Astrocyte (in vitro differentiated cells and primary cell): Measurements from ENCODE around the gene SLA2.

ENCODE experiments used
- EZH2 ChIP-seq: IDR thresholded peaks from 2 replicates; pipeline ENCODE4 v1.6.1; 2012; ENCODE audit warnings: mild to moderate bottlenecking, low read length, inconsistent platforms; ENCODE audit not compliant: insufficient read depth
- TF ChIP-seq, protein P1 (sequence below): IDR thresholded peaks from 2 replicates; pipeline ENCODE4 v1.5.1; 2011; ENCODE audit warnings: low read depth, mild to moderate bottlenecking, inconsistent platforms, low read length, moderate library complexity; ENCODE audit not compliant: insufficient read depth

DNA sequence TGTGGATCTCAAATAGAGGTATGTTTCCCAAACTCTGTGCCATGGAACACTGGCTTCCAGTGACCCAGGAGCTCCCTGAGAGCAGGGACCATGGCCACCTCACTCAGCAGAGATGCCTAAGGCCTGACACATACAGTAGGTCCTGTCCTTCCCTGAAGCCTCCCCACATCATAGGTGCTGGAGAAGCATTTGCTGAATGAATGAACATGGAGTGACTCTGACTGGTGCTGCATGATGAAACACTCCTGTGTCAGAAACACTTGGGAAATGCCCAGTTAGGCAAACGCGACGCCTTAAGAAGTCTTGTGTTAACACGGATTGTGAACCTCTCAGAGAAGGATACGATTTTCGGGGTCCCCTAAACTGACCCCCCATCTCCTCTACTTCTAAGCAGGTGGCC lies 14.3 kb downstream of the SLA2 start:
- TF ChIP-seq, protein P1, sequence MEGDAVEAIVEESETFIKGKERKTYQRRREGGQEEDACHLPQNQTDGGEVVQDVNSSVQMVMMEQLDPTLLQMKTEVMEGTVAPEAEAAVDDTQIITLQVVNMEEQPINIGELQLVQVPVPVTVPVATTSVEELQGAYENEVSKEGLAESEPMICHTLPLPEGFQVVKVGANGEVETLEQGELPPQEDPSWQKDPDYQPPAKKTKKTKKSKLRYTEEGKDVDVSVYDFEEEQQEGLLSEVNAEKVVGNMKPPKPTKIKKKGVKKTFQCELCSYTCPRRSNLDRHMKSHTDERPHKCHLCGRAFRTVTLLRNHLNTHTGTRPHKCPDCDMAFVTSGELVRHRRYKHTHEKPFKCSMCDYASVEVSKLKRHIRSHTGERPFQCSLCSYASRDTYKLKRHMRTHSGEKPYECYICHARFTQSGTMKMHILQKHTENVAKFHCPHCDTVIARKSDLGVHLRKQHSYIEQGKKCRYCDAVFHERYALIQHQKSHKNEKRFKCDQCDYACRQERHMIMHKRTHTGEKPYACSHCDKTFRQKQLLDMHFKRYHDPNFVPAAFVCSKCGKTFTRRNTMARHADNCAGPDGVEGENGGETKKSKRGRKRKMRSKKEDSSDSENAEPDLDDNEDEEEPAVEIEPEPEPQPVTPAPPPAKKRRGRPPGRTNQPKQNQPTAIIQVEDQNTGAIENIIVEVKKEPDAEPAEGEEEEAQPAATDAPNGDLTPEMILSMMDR = no peak
- TF ChIP-seq EZH2 = no peak
